Colon (tissue), 2 donors: Measurements from ENCODE around the gene CNOT2.
A peak's percentile ranks its signal among the peaks of the same experiment; 100 is the strongest.

Source experiments
- FAIRE-seq: peaks from 2 replicates; lab custom pipeline; 2012; peaks lifted over from hg19 to GRCh38; lab: Jason Lieb, UNC
- donor health status: control.
- donor health status: control.

Gene CNOT2

GRCh38 chr12:70305794-70306193 is 62.6 kb downstream of the CNOT2 start:
- FAIRE-seq, result no peak

- no peak for FAIRE-seq
Measured at GRCh38 chr12:70306676-70307075, 63.4 kb downstream of the CNOT2 start.

- FAIRE-seq, result no peak
Measured at GRCh38 chr12:70307868-70308267, 64.6 kb downstream of the CNOT2 start.

GRCh38 chr12:70309348-70309747 is 66.1 kb downstream of the CNOT2 start:
- no peak for FAIRE-seq

- no peak for FAIRE-seq
Measured at GRCh38 chr12:70314145-70314544, 70.9 kb downstream of the CNOT2 start.

GRCh38 chr12:70317781-70318180 is 74.5 kb downstream of the CNOT2 start:
- FAIRE-seq, result no peak

- no peak for FAIRE-seq
Measured at GRCh38 chr12:70319605-70320004, 76.4 kb downstream of the CNOT2 start.

- no peak for FAIRE-seq
Measured at GRCh38 chr12:70321191-70321590, 78.0 kb downstream of the CNOT2 start.

- FAIRE-seq, result no peak
Measured at GRCh38 chr12:70327541-70327940, 84.3 kb downstream of the CNOT2 start.

- FAIRE-seq, result no peak
Measured at GRCh38 chr12:70329728-70330127, 86.5 kb downstream of the CNOT2 start.

GRCh38 chr12:70330158-70330557 is 86.9 kb downstream of the CNOT2 start:
- FAIRE-seq, result no peak

GRCh38 chr12:70332236-70332635 is 89.0 kb downstream of the CNOT2 start:
- FAIRE-seq, result peak; percentile 14

GRCh38 chr12:70334742-70335141 is 91.5 kb downstream of the CNOT2 start:
- no peak for FAIRE-seq

GRCh38 chr12:70338531-70338930 is 95.3 kb downstream of the CNOT2 start:
- FAIRE-seq, result no peak

- FAIRE-seq, result no peak
Measured at GRCh38 chr12:70351076-70351475, 107.8 kb downstream of the CNOT2 start.

GRCh38 chr12:70353780-70354660 is 110.8 kb downstream of the CNOT2 start:
- FAIRE-seq, result no peak

- no peak for FAIRE-seq
Measured at GRCh38 chr12:70354787-70355186, 111.6 kb downstream of the CNOT2 start.

GRCh38 chr12:70355972-70356371 is 112.7 kb downstream of the CNOT2 start:
- no peak for FAIRE-seq

GRCh38 chr12:70359458-70360197 is 116.4 kb downstream of the CNOT2 start:
- FAIRE-seq, result peak; percentile 10

- FAIRE-seq, result peak; percentile 24
Measured at GRCh38 chr12:70360218-70360617, 117.0 kb downstream of the CNOT2 start.

- FAIRE-seq, result no peak
Measured at GRCh38 chr12:70364695-70365397, 121.6 kb downstream of the CNOT2 start.

- no peak for FAIRE-seq
Measured at GRCh38 chr12:70365398-70365647, 122.1 kb downstream of the CNOT2 start.
